Osteocyte (in vitro differentiated cells): ENCODE measurements around the gene TEX101. TPM values are rescaled to one million over a fixed set of nuclear protein-coding genes. Genes with fewer than 3 reads are reported as not detected.
"Not testable (repeated sequence)": the region's sequence is repeated elsewhere in the genome, so short reads cannot be mapped to it uniquely, and the experiment has no call there.

Experiments used
- DNase-seq: peaks from one replicate; pipeline ENCODE4 v3.0.0; 2021; ENCODE audit warnings: mixed read lengths; ENCODE audit not compliant: unreplicated experiment; ENCODE audit errors: extremely low spot score
- H3K27ac Mint-ChIP-seq: one replicate; pipeline ENCODE4 v1.8.0; 2021; ENCODE audit warnings: mild to moderate bottlenecking, mixed read lengths; ENCODE audit not compliant: unreplicated experiment
- H3K27me3 Mint-ChIP-seq: one replicate; pipeline ENCODE4 v1.8.0; 2021; ENCODE audit warnings: mixed read lengths; ENCODE audit not compliant: unreplicated experiment
- H3K36me3 Mint-ChIP-seq: one replicate; pipeline ENCODE4 v1.8.0; 2021; ENCODE audit warnings: mixed read lengths; ENCODE audit not compliant: unreplicated experiment
- H3K4me1 Mint-ChIP-seq: one replicate; pipeline ENCODE4 v1.8.0; 2021; ENCODE audit warnings: mixed read lengths; ENCODE audit not compliant: unreplicated experiment
- H3K4me3 Mint-ChIP-seq: one replicate; pipeline ENCODE4 v1.8.0; 2021; ENCODE audit warnings: mild to moderate bottlenecking, moderate library complexity, mixed read lengths; ENCODE audit not compliant: unreplicated experiment
- H3K9me3 Mint-ChIP-seq: one replicate; pipeline ENCODE4 v1.8.0; 2021; ENCODE audit warnings: mixed read lengths; ENCODE audit not compliant: unreplicated experiment
- CTCF ChIP-seq: fragments of 200-600 bp; sonication (generic); IDR thresholded peaks from 2 replicates; pipeline ENCODE4 v1.5.0; 2021; ENCODE audit warnings: antibody characterized with exemption, mild to moderate bottlenecking, moderate library complexity
- total RNA-seq: library from RNA; stranded (reverse); gene quantifications from 2 replicates; pipeline ENCODE4 v1.2.1, GENCODE V29; 2021

TEX101 gene
- total RNA-seq, 1 donor from 2014 or later, result not detected

GRCh38 chr19:43380008-43380407, 34.7 kb upstream of the TEX101 start:
- DNase-seq, result no peak
- Mint-ChIP-seq H3K27ac (no peak overlapping the region), H3K36me3 (no peaks in the 10 kb centered on the region), H3K4me1 (no peaks in the 10 kb centered on the region), H3K27me3 (no peaks in the 10 kb centered on the region), H3K4me3 (no peak overlapping the region), H3K9me3 (no peaks in the 10 kb centered on the region)
- no peak for TF ChIP-seq CTCF

GRCh38 chr19:43380771-43381386, 33.8 kb upstream of the TEX101 start:
- Mint-ChIP-seq H3K9me3 (peaks cover 1% of the 10 kb centered on the region), H3K4me3 (no peak overlapping the region), H3K4me1 (no peaks in the 10 kb centered on the region), H3K27ac (no peak overlapping the region), H3K36me3 (no peaks in the 10 kb centered on the region), H3K27me3 (no peaks in the 10 kb centered on the region)
- DNase-seq, result no peak
- TF ChIP-seq CTCF, result no peak

- H3K9me3 Mint-ChIP-seq, H3K4me1 Mint-ChIP-seq, H3K36me3 Mint-ChIP-seq, H3K27ac Mint-ChIP-seq, H3K27me3 Mint-ChIP-seq, H3K4me3 Mint-ChIP-seq, DNase-seq: not testable (repeated sequence)
Observed at GRCh38 chr19:43382586-43383216, 32.0 kb upstream of the TEX101 start.

- H3K36me3 Mint-ChIP-seq, H3K4me3 Mint-ChIP-seq, H3K27ac Mint-ChIP-seq, DNase-seq, H3K4me1 Mint-ChIP-seq, H3K9me3 Mint-ChIP-seq, H3K27me3 Mint-ChIP-seq: not testable (repeated sequence)
Observed at GRCh38 chr19:43383254-43383653, 31.4 kb upstream of the TEX101 start.

GRCh38 chr19:43383759-43384158, 30.9 kb upstream of the TEX101 start:
- H3K36me3 Mint-ChIP-seq, H3K4me3 Mint-ChIP-seq, H3K4me1 Mint-ChIP-seq, H3K27me3 Mint-ChIP-seq, DNase-seq, H3K9me3 Mint-ChIP-seq, H3K27ac Mint-ChIP-seq: not testable (repeated sequence)

GRCh38 chr19:43390903-43391551, 23.7 kb upstream of the TEX101 start:
- not testable (repeated sequence) for H3K36me3 Mint-ChIP-seq, H3K4me3 Mint-ChIP-seq, H3K27ac Mint-ChIP-seq, H3K27me3 Mint-ChIP-seq, H3K4me1 Mint-ChIP-seq, H3K9me3 Mint-ChIP-seq, DNase-seq

GRCh38 chr19:43391552-43391935, 23.1 kb upstream of the TEX101 start:
- not testable (repeated sequence) for H3K27ac Mint-ChIP-seq, H3K27me3 Mint-ChIP-seq, H3K36me3 Mint-ChIP-seq, H3K9me3 Mint-ChIP-seq, DNase-seq, H3K4me1 Mint-ChIP-seq, H3K4me3 Mint-ChIP-seq

- not testable (repeated sequence) for DNase-seq, H3K4me1 Mint-ChIP-seq, H3K9me3 Mint-ChIP-seq, H3K4me3 Mint-ChIP-seq, H3K36me3 Mint-ChIP-seq, H3K27ac Mint-ChIP-seq, H3K27me3 Mint-ChIP-seq
Observed at GRCh38 chr19:43393501-43393900, 21.2 kb upstream of the TEX101 start.
